ENCODE measurements around the gene TMEM176B.

- TF ChIP-seq CTCF (IDR thresholded peaks at IDR 0.05) (no peak), REST (IDR thresholded peaks at IDR 0.05; ENCODE audit: insufficient read depth in 1 of 2, low read depth in 2 of 2, low read length in 1 of 2) (no peak), POLR2AphosphoS5 (IDR thresholded peaks at IDR 0.05; ENCODE audit: low read depth, low read length) (no peak)
Measured at GRCh38 chr7:150829426-150829825, 29.3 kb upstream of the TMEM176B start.
